SK-N-MC (cell line): Measurements from ENCODE around the gene FRMPD2.

ENCODE experiments used
- EZH2 ChIP-seq: fragments of 200-600 bp; sonication (generic); IDR thresholded peaks from one replicate; pipeline ENCODE4 v1.6.1; 2017; ENCODE audit warnings: antibody characterized with exemption
- POLR2AphosphoS5 ChIP-seq: IDR thresholded peaks from 2 replicates; pipeline ENCODE4 v1.6.1; 2012; ENCODE audit warnings: mild to moderate bottlenecking, low read depth, low read length, borderline replicate concordance

DNA sequence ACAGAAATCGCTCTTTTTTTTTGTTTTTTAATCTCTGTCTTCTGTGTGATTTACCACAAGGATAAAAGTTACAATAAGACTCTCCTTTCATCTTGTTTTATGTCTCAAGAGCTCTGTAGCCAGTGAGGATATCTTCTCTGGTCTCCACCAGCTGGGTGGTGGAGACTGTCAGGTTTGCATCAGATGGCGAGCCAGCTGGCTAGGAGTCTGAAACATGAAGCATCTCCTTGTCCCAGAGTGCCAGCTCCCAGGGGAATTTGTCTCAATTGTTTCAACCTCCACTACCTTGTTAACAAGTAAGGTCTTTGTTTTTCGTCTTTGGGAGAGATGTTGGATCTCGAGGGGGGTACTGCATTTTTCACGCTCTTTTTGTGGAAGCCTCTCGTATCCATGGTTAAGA is 47.3 kb downstream of the FRMPD2 start:
- TF ChIP-seq EZH2 (no peak), POLR2AphosphoS5 (no peak)
